Measurements from ENCODE around the gene SGIP1. TPM values are rescaled to one million over a fixed set of nuclear protein-coding genes. Genes with fewer than 3 reads are reported as not detected.

SGIP1 gene
- total and polyA plus RNA-seq, 9 donors = 0.91 to 7.0 (median 3.3) TPM

- H3K27ac ChIP-seq = no peak overlapping the region
- H3K27me3 ChIP-seq = no peaks in the 10 kb centered on the region
- intact Hi-C loops (cut with DNase I) = no loop called here
- no peak for TF ChIP-seq EP300 (IDR thresholded peaks at IDR 0.05)
- no peak for TF ChIP-seq POLR2A (IDR thresholded peaks at IDR 0.05)
- no peak for TF ChIP-seq CTCF (IDR thresholded peaks at IDR 0.05)
- no peaks in the 10 kb centered on the region for H3K4me1 ChIP-seq (ENCODE audit: insufficient read depth)
- DNase-seq = no peak
- H3K9me3 ChIP-seq = no peaks in the 10 kb centered on the region
- 17 to 36% (median 28%) methylated on average over 2 of the region's 2 CpGs for WGBS, 3 donors
- H3K4me3 ChIP-seq = no peak overlapping the region
- no peaks in the 10 kb centered on the region for H3K36me3 ChIP-seq
Measured at GRCh38 chr1:66711420-66711819, 177.5 kb downstream of the SGIP1 start.

GRCh38 chr1:66712839-66713238 lies 178.9 kb downstream of the SGIP1 start:
- intact Hi-C loops (cut with DNase I) = no loop called here
- H3K9me3 ChIP-seq = no peaks in the 10 kb centered on the region
- H3K27ac ChIP-seq = no peak overlapping the region
- WGBS, 3 donors = 40 to 64% (median 61%) methylated on average over 2 of the region's 2 CpGs
- no peak overlapping the region for H3K4me3 ChIP-seq
- no peaks in the 10 kb centered on the region for H3K36me3 ChIP-seq
- H3K27me3 ChIP-seq = no peaks in the 10 kb centered on the region
- no peak for TF ChIP-seq EP300 (IDR thresholded peaks at IDR 0.05)
- no peak for TF ChIP-seq POLR2A (IDR thresholded peaks at IDR 0.05)
- TF ChIP-seq CTCF (IDR thresholded peaks at IDR 0.05) = no peak
- H3K4me1 ChIP-seq (ENCODE audit: insufficient read depth) = no peaks in the 10 kb centered on the region
- DNase-seq = no peak

GRCh38 chr1:66723985-66724384 lies 190.0 kb downstream of the SGIP1 start:
- no peak overlapping the region for H3K27ac ChIP-seq
- intact Hi-C loops (cut with DNase I) = no loop called here
- no peak for TF ChIP-seq EP300 (IDR thresholded peaks at IDR 0.05)
- TF ChIP-seq CTCF (IDR thresholded peaks at IDR 0.05) = no peak
- TF ChIP-seq POLR2A (IDR thresholded peaks at IDR 0.05) = no peak
- no peaks in the 10 kb centered on the region for H3K36me3 ChIP-seq
- H3K9me3 ChIP-seq = no peaks in the 10 kb centered on the region
- H3K4me1 ChIP-seq (ENCODE audit: insufficient read depth) = no peaks in the 10 kb centered on the region
- DNase-seq = no peak
- no peak overlapping the region for H3K4me3 ChIP-seq
- no peaks in the 10 kb centered on the region for H3K27me3 ChIP-seq

GRCh38 chr1:66725885-66726665 lies 192.1 kb downstream of the SGIP1 start:
- Histone ChIP-seq H3K36me3 (no peaks in the 10 kb centered on the region), H3K27me3 (no peaks in the 10 kb centered on the region), H3K4me1 (ENCODE audit: insufficient read depth) (no peaks in the 10 kb centered on the region), H3K9me3 (no peaks in the 10 kb centered on the region), H3K27ac (no peak overlapping the region), H3K4me3 (no peak overlapping the region)
- WGBS, 3 donors = 25 to 26% (median 26%) methylated on average over 9 of the region's 9 CpGs
- no peak for TF ChIP-seq EP300 (IDR thresholded peaks at IDR 0.05)
- no peak for TF ChIP-seq POLR2A (IDR thresholded peaks at IDR 0.05)
- TF ChIP-seq CTCF (IDR thresholded peaks at IDR 0.05) = peak; percentile 32 to 41 (median 40)
- peak in 1 of 5 donors; percentile 29 for DNase-seq
- intact Hi-C loops (cut with DNase I) = no loop called here
